ENCODE measurements around the gene TMEM41B. TPM values are rescaled to one million over a fixed set of nuclear protein-coding genes. Genes with fewer than 3 reads are reported as not detected.
"Not testable (repeated sequence)": the region's sequence is repeated elsewhere in the genome, so short reads cannot be mapped to it uniquely, and the experiment has no call there.

Gene TMEM41B
- total RNA-seq, 2 experiments from 2014 or later, result 32.2 to 36.6 TPM

DNA sequence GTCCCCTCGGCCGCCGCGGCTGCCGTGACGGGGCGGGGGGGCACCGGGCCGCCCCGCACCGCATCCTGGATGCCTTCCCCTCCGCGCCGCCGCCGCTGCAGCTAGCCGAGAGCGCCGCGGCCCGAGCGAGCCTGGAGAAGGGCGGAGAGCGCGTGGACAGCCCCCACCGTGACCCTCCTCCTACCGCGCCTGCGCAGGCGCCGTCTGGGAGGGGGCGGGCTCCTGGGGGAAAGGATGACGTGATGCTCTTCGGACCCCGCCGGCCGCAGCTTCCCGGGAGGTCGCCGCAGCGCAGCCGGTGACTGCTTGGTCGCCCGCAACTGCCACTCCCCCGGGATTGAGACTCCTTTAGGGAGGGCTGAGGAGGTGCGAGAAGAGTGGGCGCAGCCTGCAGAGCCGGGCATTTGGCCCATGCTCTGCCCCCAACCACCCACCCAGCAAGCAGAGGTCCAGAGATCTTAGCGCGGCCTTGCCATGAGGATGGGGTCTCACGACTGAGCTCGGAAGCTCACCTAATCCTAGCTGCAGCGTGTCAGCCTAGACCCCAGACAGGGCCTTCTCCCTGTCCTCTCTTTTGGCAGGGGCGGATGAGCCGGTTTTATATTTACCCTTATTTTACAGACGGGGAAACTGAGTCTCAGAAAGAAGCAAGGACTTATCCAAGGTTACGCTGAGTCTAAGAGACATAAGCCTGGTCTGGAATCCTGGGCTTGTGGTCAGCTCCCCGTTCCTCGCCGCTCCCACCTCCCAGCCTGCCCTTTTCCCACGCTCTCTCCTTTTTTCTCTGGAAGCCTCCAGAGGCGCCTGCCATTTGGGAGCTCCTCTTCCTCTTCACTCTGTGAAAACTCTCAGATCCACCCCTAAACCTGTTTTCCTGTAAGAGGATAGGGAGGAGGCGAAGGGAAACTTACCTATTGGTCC lies 48.9 kb downstream of the TMEM41B start, which contains the start of gene DENND5A:
Gene DENND5A, minus strand, starts transcription at position 140 of the 921 bp plus-strand sequence. CDS start 281 bp downstream, outside the sequence.
- Mint-ChIP-seq H3K27me3 (peaks cover 23% of the 10 kb centered on the region), H3K9me3 (no peaks in the 10 kb centered on the region), H3K4me1 (peaks cover 41% of the 10 kb centered on the region), H3K4me3 (peak within 1 kb of the TSS; percentile 88), H3K27ac (peak within 1 kb of the TSS; percentile 91), H3K36me3 (ENCODE audit: low read depth) (peaks cover 14% of the 10 kb centered on the region)
- DNase-seq, result peak; percentile 64
- CTCF ChIA-PET, result interaction anchor here (1.2 to 2.2 kb wide), 4 partner anchors 12 to 22 kb away, joined by 3 to 9 read pairs (median 5); no protein-coding TSS in a partner anchor
- POLR2A ChIA-PET, result interaction anchor here (0.6 kb wide), 1 partner anchor 43 kb away, joined by 4 read pairs; no protein-coding TSS in a partner anchor

- Mint-ChIP-seq H3K4me3 (peak overlapping the region; percentile 88), H3K27ac (peak overlapping the region; percentile 91), H3K36me3 (ENCODE audit: low read depth) (peaks cover 19% of the 10 kb centered on the region), H3K4me1 (peaks cover 48% of the 10 kb centered on the region), H3K27me3 (peaks cover 23% of the 10 kb centered on the region), H3K9me3 (no peaks in the 10 kb centered on the region)
- CTCF ChIA-PET, result interaction anchor here (1.6 to 2.2 kb wide), 3 partner anchors 13 to 16 kb away, joined by 4 to 9 read pairs (median 6); no protein-coding TSS in a partner anchor
- POLR2A ChIA-PET, result interaction anchor here (0.6 kb wide), 2 partner anchors 85 to 135 kb away, joined by 3 to 4 read pairs; no protein-coding TSS in a partner anchor
- DNase-seq, result no peak
Measured at GRCh38 chr11:9264316-9265210, 49.8 kb downstream of the TMEM41B start.

GRCh38 chr11:9263840-9264315 lies 50.5 kb downstream of the TMEM41B start:
- POLR2A ChIA-PET, result interaction anchor here (0.6 kb wide), 1 partner anchor 84 kb away, joined by 4 read pairs; no protein-coding TSS in a partner anchor

DNA sequence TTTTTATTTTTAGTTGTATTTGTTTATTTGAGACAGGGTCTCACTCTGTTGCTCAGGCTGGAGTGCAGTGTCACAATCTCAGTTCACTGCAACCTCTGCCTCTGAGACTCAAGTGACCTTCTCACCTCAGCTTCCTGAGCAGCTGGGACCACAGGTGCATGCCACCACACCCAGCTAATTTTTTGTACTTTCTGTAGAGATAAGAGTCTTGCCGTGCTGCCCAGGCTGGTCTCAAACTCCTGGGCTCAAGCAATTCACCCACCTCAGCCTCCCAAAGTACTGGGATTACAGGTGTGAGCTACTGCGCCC lies 53.6 kb downstream of the TMEM41B start:
- H3K27ac Mint-ChIP-seq, result peak overlapping the region; percentile 47
- H3K27me3 Mint-ChIP-seq, H3K9me3 Mint-ChIP-seq, POLR2A ChIA-PET: not testable (repeated sequence)
- H3K36me3 Mint-ChIP-seq (ENCODE audit: low read depth), result peaks cover 31% of the 10 kb centered on the region
- peak; percentile 51 for DNase-seq
- H3K4me1 Mint-ChIP-seq, result peaks cover 48% of the 10 kb centered on the region
- H3K4me3 Mint-ChIP-seq, result peak overlapping the region; percentile 49
- CTCF ChIA-PET, result interaction anchor here (1.3 to 1.7 kb wide), 3 partner anchors 10 to 229 kb away, joined by 3 to 6 read pairs (median 5); no protein-coding TSS in a partner anchor

More at GRCh38 chr11:9263840-9264315, 50.5 kb downstream of the TMEM41B start:
- H3K36me3 Mint-ChIP-seq (ENCODE audit: low read depth), result peaks cover 19% of the 10 kb centered on the region
- CTCF ChIA-PET, result interaction anchor here (1.6 to 2.2 kb wide), 2 partner anchors 13 to 14 kb away, joined by 6 to 9 read pairs; no protein-coding TSS in a partner anchor
- H3K27me3 Mint-ChIP-seq, result peaks cover 23% of the 10 kb centered on the region
- H3K27ac Mint-ChIP-seq, result peak overlapping the region; percentile 91
- peaks cover 48% of the 10 kb centered on the region for H3K4me1 Mint-ChIP-seq
- H3K4me3 Mint-ChIP-seq, result peak overlapping the region; percentile 88
- peak; percentile 61 for DNase-seq
- no peaks in the 10 kb centered on the region for H3K9me3 Mint-ChIP-seq

- H3K36me3 Mint-ChIP-seq (ENCODE audit: low read depth), result peaks cover 34% of the 10 kb centered on the region
- no peak for DNase-seq
- H3K27me3 Mint-ChIP-seq, result no peaks in the 10 kb centered on the region
- H3K9me3 Mint-ChIP-seq, result peaks cover 5% of the 10 kb centered on the region
- H3K4me3 Mint-ChIP-seq, result peak overlapping the region; percentile 49
- ChIA-PET CTCF (interaction anchor here (0.8 to 1.7 kb wide), 4 partner anchors 10 to 229 kb away, joined by 3 to 6 read pairs (median 4); no protein-coding TSS in a partner anchor), POLR2A (no interaction called here)
- peak overlapping the region; percentile 47 for H3K27ac Mint-ChIP-seq
- peaks cover 49% of the 10 kb centered on the region for H3K4me1 Mint-ChIP-seq
Measured at GRCh38 chr11:9259981-9260837, 54.2 kb downstream of the TMEM41B start.

DNA sequence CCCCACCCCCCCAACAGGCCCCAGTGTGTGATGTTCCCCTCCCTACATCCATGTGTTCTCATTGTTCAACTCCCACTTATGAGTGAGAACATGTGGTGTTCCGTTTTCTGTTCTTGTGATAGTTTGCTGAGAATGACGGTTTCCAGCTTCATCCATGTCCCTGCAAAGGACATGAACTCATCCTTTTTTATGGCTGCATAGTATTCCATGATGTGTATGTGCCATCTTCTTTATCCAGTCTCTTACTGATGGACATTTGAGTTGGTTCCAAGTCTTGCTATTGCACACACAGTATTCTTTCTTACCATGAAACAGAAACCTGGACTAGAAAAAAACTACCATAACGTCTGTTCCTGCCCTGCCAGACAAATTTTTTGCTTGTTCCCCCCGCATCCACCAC lies 56.1 kb downstream of the TMEM41B start:
- DNase-seq, H3K4me3 Mint-ChIP-seq, POLR2A ChIA-PET, H3K27ac Mint-ChIP-seq, H3K9me3 Mint-ChIP-seq, H3K27me3 Mint-ChIP-seq: not testable (repeated sequence)
- H3K4me1 Mint-ChIP-seq, result peaks cover 53% of the 10 kb centered on the region
- peaks cover 38% of the 10 kb centered on the region for H3K36me3 Mint-ChIP-seq (ENCODE audit: low read depth)
- CTCF ChIA-PET, result interaction anchor here (0.6 kb wide), 1 partner anchor 155 kb away, joined by 6 read pairs; no protein-coding TSS in a partner anchor

GRCh38 chr11:9254416-9254815 lies 60.0 kb downstream of the TMEM41B start:
- no peak for DNase-seq
- CTCF ChIA-PET, result no interaction called here
- Mint-ChIP-seq H3K27ac (no peak overlapping the region), H3K27me3 (no peaks in the 10 kb centered on the region), H3K4me3 (no peak overlapping the region), H3K9me3 (peaks cover 9% of the 10 kb centered on the region), H3K4me1 (peaks cover 58% of the 10 kb centered on the region), H3K36me3 (ENCODE audit: low read depth) (peaks cover 42% of the 10 kb centered on the region)
- POLR2A ChIA-PET, result no interaction called here

DNA sequence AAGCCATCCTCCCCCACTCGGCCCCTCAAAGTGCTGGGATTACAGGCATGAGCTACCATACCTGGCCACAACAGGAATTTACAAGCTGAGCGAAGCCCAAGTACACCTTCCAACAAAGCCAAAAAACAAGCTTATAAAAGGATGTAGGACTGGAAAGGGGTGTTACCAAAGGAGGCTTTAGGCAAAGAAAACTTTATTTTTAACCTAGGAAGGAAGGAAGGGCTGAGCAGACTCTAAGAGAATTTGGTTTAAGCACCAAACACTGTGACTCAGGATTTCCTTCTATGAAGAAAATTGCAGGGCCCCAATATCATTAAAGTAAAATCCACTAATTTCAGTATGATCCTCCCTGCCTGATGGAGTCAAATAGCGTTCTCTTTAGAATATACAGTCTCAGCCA lies 61.3 kb downstream of the TMEM41B start:
- peaks cover 64% of the 10 kb centered on the region for H3K4me1 Mint-ChIP-seq
- ChIA-PET POLR2A (no interaction called here), CTCF (interaction anchor here (0.6 to 0.7 kb wide), 2 partner anchors 8 to 58 kb away, joined by 3 to 4 read pairs; no protein-coding TSS in a partner anchor)

GRCh38 chr11:9251311-9251710 lies 63.1 kb downstream of the TMEM41B start:
- H3K9me3 Mint-ChIP-seq, result peaks cover 4% of the 10 kb centered on the region
- CTCF ChIA-PET, result interaction anchor here (0.6 to 1.9 kb wide), 6 partner anchors 10 to 133 kb away, joined by 3 to 9 read pairs (median 4); partner anchors contain the start of genes DENND5A and IPO7
- H3K4me1 Mint-ChIP-seq, result peaks cover 77% of the 10 kb centered on the region
- peaks cover 41% of the 10 kb centered on the region for H3K36me3 Mint-ChIP-seq (ENCODE audit: low read depth)
- H3K27me3 Mint-ChIP-seq, result no peaks in the 10 kb centered on the region
- POLR2A ChIA-PET, result interaction anchor here (0.6 kb wide), 1 partner anchor 18 kb away, joined by 3 read pairs; no protein-coding TSS in a partner anchor
- H3K4me3 Mint-ChIP-seq, result peak overlapping the region; percentile 37
- DNase-seq, result no peak
- peak overlapping the region; percentile 87 for H3K27ac Mint-ChIP-seq

More for the DNA sequence above, 61.3 kb downstream of the TMEM41B start:
- H3K36me3 Mint-ChIP-seq (ENCODE audit: low read depth), result peaks cover 41% of the 10 kb centered on the region
- peak overlapping the region; percentile 46 for H3K27ac Mint-ChIP-seq
- peaks cover 4% of the 10 kb centered on the region for H3K9me3 Mint-ChIP-seq
- H3K27me3 Mint-ChIP-seq, result no peaks in the 10 kb centered on the region
- no peak for DNase-seq
- no peak overlapping the region for H3K4me3 Mint-ChIP-seq

DNA sequence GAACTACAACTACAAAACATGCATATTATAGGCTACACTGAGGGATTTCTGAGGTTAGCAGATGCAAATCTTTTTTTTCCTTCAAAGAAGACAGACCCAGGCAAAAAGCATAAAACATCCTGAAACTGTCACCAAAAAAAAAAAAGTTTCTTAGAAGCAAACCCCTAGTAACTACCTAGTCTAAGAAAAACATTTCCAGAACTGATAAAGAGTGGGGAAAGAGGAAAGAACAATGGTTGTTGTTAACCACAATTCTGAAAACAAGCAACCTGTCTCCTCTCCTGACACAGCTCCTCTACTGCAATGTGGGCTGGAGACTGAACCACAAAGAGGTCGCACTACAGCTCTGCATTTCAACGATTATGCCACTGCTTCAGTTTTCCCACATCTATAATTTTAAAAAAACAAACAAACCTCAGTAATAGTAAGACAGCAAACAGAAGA lies 64.2 kb downstream of the TMEM41B start:
- peak overlapping the region; percentile 87 for H3K27ac Mint-ChIP-seq
- H3K9me3 Mint-ChIP-seq, result peaks cover 4% of the 10 kb centered on the region
- CTCF ChIA-PET, result interaction anchor here (0.6 to 1.9 kb wide), 6 partner anchors 11 to 113 kb away, joined by 3 to 9 read pairs (median 4); partner anchors contain the start of gene DENND5A
- no peaks in the 10 kb centered on the region for H3K27me3 Mint-ChIP-seq
- peak overlapping the region; percentile 59 for H3K4me3 Mint-ChIP-seq
- POLR2A ChIA-PET, result no interaction called here
- H3K4me1 Mint-ChIP-seq, result peaks cover 81% of the 10 kb centered on the region
- DNase-seq, result peak; percentile 69
- peaks cover 35% of the 10 kb centered on the region for H3K36me3 Mint-ChIP-seq (ENCODE audit: low read depth)

GRCh38 chr11:9249252-9249651 lies 65.1 kb downstream of the TMEM41B start:
- ChIA-PET CTCF (no interaction called here), POLR2A (interaction anchor here (0.7 kb wide), 1 partner anchor 76 kb away, joined by 3 read pairs; no protein-coding TSS in a partner anchor)
- no peak for DNase-seq
- no peaks in the 10 kb centered on the region for H3K27me3 Mint-ChIP-seq
- no peak overlapping the region for H3K27ac Mint-ChIP-seq
- peaks cover 27% of the 10 kb centered on the region for H3K36me3 Mint-ChIP-seq (ENCODE audit: low read depth)
- H3K4me3 Mint-ChIP-seq, result no peak overlapping the region
- H3K4me1 Mint-ChIP-seq, result peaks cover 74% of the 10 kb centered on the region
- peaks cover 4% of the 10 kb centered on the region for H3K9me3 Mint-ChIP-seq

Data from activated CD4-positive, alpha-beta T cell treated with anti-CD3 and anti-CD28 coated beads, Interleukin-2, amount 10 ng/mL, durations not matched to agents 7 days and 5 days (primary cell).